Testis (tissue), 3 donors: Measurements from ENCODE around the gene DNAJB8. TPM values are rescaled to one million over a fixed set of nuclear protein-coding genes. Genes with fewer than 3 reads are reported as not detected.
A peak's percentile ranks its signal among the peaks of the same experiment; 100 is the strongest.

Source experiments
- DNase-seq: peaks from one replicate; pipeline ENCODE4 v3.0.0-alpha.2; 2019
- H3K27ac ChIP-seq, 2 donors: fragments of 200-600 bp; sonication (generic); one replicate each; pipeline ENCODE4 v1.5.1; 2019
- H3K27me3 ChIP-seq: fragments of 200-600 bp; sonication (generic); one replicate; pipeline ENCODE4 v1.5.1; 2019
- H3K36me3 ChIP-seq: fragments of 200-600 bp; sonication (generic); one replicate; pipeline ENCODE4 v1.5.1; 2017; ENCODE audit warnings: low read depth; ENCODE audit errors: missing control alignments
- H3K4me1 ChIP-seq: fragments of 200-600 bp; sonication (generic); one replicate; pipeline ENCODE4 v1.5.1; 2019
- H3K4me3 ChIP-seq, 2 donors: fragments of 200-600 bp; sonication (generic); one replicate each; pipeline ENCODE4 v1.5.1; 2017 to 2019
- H3K9me3 ChIP-seq: fragments of 200-600 bp; sonication (generic); one replicate; pipeline ENCODE4 v1.5.1; 2017
- POLR2A ChIP-seq: fragments of 450-650 bp; IDR thresholded peaks from one replicate; pipeline ENCODE4 v1.6.1; 2017; ENCODE audit warnings: antibody characterized with exemption, mild to moderate bottlenecking, moderate library complexity
- WGBS, 2 donors: methylation state at CpG; one replicate each; pipeline ENCODE4 v1.1.5; 2018; 5-methylcytosine and 5-hydroxymethylcytosine counted together
- intact Hi-C: fragments of 100-400 bp; cut with DNase I; formaldehyde crosslinking; loops from one replicate; pipeline ENCODE4 v1.15.1; 2023; ENCODE audit warnings: low total_unique reads
- polyA plus RNA-seq: library from polyadenylated mRNA; stranded (reverse); fragments of 350-450 nt; fragmentation: Illumina TruSeq; extraction: RNeasy Lipid Tissue Mini Kit (QIAGEN cat#74804); gene quantifications from one replicate; pipeline ENCODE4 v1.2.3, GENCODE V29; 2014; ENCODE audit warnings: low read depth, low replicate concordance; ENCODE audit not compliant: insufficient read depth
- total RNA-seq, 2 donors: library from RNA; depleted of rRNA; stranded (reverse); fragments of >200 nt; gene quantifications; one replicate each; pipeline ENCODE4 v1.2.3, GENCODE V29; 2016
- TF ChIP-seq, protein P1 (sequence below), 3 experiments: fragments of 450-650 bp in 2 of 3; fragments of 200-600 bp in 1 of 3; sonication (generic) in 1 of 3; IDR thresholded peaks; one replicate each; pipeline ENCODE4 v1.5.1; 2016 to 2019; ENCODE audit warnings: antibody characterized with exemption in 3 of 3, mild to moderate bottlenecking in 2 of 3, moderate library complexity in 1 of 3

The DNAJB8 gene
- total and polyA plus RNA-seq, 3 donors from 2014 or later, result 18.3 to 75.0 (median 46.0) TPM

DNA sequence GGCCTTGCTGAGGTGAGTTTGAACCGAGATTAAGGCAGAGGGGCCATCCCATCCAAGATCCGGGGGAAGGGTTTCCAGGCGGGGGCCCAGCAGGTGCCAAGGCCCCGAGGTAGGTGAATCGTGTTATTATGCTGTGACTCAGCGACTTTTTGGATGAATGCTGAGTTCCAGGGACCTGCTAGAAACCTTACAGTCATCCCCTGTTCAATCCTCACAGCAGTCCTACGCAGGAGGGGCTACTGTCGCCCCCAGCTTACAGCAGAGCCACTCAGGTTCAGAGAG, 40.9 kb downstream of the DNAJB8 start:
- 63 to 80% methylated on average over 6 to 8 of the region's 8 CpGs for WGBS, 2 donors
- Histone ChIP-seq H3K36me3 (no peaks in the 10 kb centered on the region), H3K9me3 (no peaks in the 10 kb centered on the region), H3K4me1 (no peaks in the 10 kb centered on the region), H3K4me3 (peak overlapping the region in 1 of 2 donors; percentile 7), H3K27ac (no peak overlapping the region), H3K27me3 (no peaks in the 10 kb centered on the region)
- no peak for TF ChIP-seq POLR2A
- TF ChIP-seq, protein P1, sequence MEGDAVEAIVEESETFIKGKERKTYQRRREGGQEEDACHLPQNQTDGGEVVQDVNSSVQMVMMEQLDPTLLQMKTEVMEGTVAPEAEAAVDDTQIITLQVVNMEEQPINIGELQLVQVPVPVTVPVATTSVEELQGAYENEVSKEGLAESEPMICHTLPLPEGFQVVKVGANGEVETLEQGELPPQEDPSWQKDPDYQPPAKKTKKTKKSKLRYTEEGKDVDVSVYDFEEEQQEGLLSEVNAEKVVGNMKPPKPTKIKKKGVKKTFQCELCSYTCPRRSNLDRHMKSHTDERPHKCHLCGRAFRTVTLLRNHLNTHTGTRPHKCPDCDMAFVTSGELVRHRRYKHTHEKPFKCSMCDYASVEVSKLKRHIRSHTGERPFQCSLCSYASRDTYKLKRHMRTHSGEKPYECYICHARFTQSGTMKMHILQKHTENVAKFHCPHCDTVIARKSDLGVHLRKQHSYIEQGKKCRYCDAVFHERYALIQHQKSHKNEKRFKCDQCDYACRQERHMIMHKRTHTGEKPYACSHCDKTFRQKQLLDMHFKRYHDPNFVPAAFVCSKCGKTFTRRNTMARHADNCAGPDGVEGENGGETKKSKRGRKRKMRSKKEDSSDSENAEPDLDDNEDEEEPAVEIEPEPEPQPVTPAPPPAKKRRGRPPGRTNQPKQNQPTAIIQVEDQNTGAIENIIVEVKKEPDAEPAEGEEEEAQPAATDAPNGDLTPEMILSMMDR (IDR thresholded peaks at IDR 0.05), result no peak
- DNase-seq, result no peak
- intact Hi-C loops, result loop anchor here (5.0 to 10.0 kb wide), 3 partner anchors 72 to 251 kb away; no protein-coding TSS in a partner anchor

DNA sequence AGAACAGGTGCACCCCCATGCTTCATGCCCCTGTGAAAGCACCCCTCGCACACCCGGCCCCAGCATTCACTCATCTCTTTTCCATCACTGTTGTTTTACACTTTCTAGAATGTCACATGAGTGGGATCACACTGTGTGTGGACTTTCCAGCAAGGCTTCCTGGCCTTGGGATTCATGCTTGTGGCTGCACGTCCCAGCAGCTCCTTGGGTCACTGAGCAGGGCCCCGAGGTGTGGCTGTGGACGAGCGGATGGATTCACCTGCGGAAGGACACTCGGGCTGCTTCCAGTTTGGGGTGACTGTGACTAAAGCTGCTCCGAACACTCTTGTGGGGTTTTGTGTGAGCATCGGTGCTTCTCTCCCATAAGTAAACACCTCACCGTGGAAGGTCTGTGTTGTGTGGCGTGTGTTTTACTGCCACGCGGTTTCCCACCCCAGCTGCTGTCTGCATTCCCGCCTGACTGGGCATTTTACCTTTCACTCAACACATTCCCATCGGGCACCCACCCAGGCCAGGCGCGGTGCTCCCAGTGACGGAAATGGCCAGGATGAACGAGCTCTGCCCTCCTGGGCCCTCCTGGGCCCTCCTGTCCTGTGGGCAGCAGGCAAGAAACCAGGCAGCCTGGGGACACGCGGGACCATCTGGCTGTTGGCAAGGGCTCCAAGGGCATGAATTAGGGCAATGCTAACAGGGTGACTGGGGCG, 41.4 kb downstream of the DNAJB8 start:
- no peaks in the 10 kb centered on the region for H3K9me3 ChIP-seq
- no peak for DNase-seq
- peak overlapping the region in 1 of 2 donors; percentile 7 for H3K4me3 ChIP-seq
- intact Hi-C loops, result loop anchor here (5.0 to 10.0 kb wide), 3 partner anchors 72 to 250 kb away; no protein-coding TSS in a partner anchor
- H3K36me3 ChIP-seq, result no peaks in the 10 kb centered on the region
- WGBS, 2 donors, result 76 to 78% methylated on average over 10 to 23 of the region's 23 CpGs
- H3K27ac ChIP-seq, result no peak overlapping the region
- TF ChIP-seq, protein P1 (IDR thresholded peaks at IDR 0.05), result no peak
- no peak for TF ChIP-seq POLR2A
- no peaks in the 10 kb centered on the region for H3K4me1 ChIP-seq
- no peaks in the 10 kb centered on the region for H3K27me3 ChIP-seq

DNA sequence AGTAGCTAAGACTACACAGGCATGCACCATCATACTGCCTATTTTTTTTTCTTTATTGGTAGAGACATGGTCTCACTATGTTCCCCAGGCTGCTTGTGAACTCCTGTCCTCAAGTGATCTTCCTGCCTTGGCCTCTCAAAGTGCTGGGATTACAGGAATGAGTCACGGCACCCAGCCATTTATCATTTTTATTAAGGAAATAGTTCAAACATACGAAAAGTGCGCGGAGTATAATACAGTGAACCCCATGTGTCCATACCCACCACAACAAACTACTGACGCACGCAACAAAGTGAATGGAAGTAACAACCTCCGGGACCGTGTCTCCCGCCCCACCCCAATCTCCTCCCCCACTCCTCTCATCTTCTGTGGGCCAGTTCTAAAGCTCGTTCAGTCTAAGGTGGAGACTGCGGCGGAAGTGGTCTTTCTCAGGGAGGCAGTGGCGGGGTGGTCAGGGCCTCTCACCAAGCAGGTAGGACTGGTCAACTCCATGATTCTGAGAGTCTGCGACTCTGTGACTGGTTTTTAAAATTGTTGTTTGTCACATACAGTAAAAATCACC, 42.1 kb downstream of the DNAJB8 start:
- H3K9me3 ChIP-seq, result no peaks in the 10 kb centered on the region
- no peak for DNase-seq
- no peaks in the 10 kb centered on the region for H3K27me3 ChIP-seq
- 65 to 80% methylated on average over 14 of the region's 14 CpGs for WGBS, 2 donors
- H3K27ac ChIP-seq, result no peak overlapping the region
- peak overlapping the region in 1 of 2 donors; percentile 7 for H3K4me3 ChIP-seq
- H3K4me1 ChIP-seq, result no peaks in the 10 kb centered on the region
- intact Hi-C loops, result loop anchor here (5.0 to 10.0 kb wide), 3 partner anchors 73 to 250 kb away; no protein-coding TSS in a partner anchor
- H3K36me3 ChIP-seq, result no peaks in the 10 kb centered on the region
- TF ChIP-seq, protein P1 (IDR thresholded peaks at IDR 0.05), result no peak
- TF ChIP-seq POLR2A, result no peak

DNA sequence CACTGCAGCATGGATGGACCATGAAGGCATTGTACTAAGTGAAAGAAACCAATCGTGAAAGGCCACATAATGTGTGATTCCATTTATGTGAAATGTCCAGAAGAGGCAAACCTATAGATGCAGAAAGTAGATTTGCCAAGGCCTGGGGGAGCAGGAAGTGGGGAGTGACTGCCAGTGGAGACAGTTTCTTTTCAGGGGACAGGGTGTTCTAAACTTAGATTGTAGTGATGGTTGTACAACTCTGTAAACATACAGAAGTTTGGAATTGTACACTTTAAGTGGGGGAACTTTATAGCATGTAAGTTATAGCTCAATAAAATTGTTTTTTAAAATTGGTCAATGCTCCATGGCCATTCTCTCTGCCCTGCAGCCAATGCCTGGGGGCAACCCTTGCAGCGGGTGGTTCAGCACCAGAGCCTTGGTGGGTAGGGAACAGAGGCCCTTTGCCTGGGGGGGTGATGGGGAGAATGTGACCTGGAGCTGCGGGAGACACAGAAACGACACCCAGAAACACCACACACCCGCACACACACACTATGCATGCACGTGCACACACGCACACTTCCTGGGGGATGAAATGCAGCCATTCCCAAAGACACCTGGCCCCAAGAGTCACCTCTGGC, 43.1 kb downstream of the DNAJB8 start:
- no peaks in the 10 kb centered on the region for H3K36me3 ChIP-seq
- no peaks in the 10 kb centered on the region for H3K4me1 ChIP-seq
- WGBS, 2 donors, result 90 to 94% methylated on average over 7 of the region's 7 CpGs
- no peak overlapping the region for H3K27ac ChIP-seq
- TF ChIP-seq, protein P1 (IDR thresholded peaks at IDR 0.05), result no peak
- no peak for TF ChIP-seq POLR2A
- DNase-seq, result no peak
- no peaks in the 10 kb centered on the region for H3K27me3 ChIP-seq
- H3K4me3 ChIP-seq, result no peak overlapping the region
- intact Hi-C loops, result loop anchor here (10.0 kb wide), 2 partner anchors 181 to 249 kb away; no protein-coding TSS in a partner anchor
- no peaks in the 10 kb centered on the region for H3K9me3 ChIP-seq
